H1 (cell line): Measurements from ENCODE around the gene C19orf85. TPM values are rescaled to one million over a fixed set of nuclear protein-coding genes. Genes with fewer than 3 reads are reported as not detected.

Source experiments
- CTCF ChIP-seq, 3 experiments: IDR thresholded peaks; 1 replicate in 2 of 3; 2 replicates in 1 of 3; pipeline versions ENCODE4 v1.5.1 to v1.6.1; 2011; ENCODE audit warnings: low read length in 3 of 3, mild to moderate bottlenecking in 3 of 3, inconsistent platforms in 2 of 3, low read depth in 1 of 3, moderate library complexity in 1 of 3; ENCODE audit not compliant: insufficient read depth in 1 of 3; ENCODE audit errors: control extremely low read depth in 1 of 3
- polyA plus RNA-seq, 7 experiments: library from polyadenylated mRNA; depleted of rRNA in 3 of 7; stranded (reverse) in 5 of 7; unstranded in 2 of 7; fragments of >200 nt in 5 of 7; fragments of 200-250 nt in 2 of 7; gene quantifications; 1 replicate in 5 of 7; 2 replicates in 1 of 7; 4 replicates in 1 of 7; pipeline versions ENCODE4 v1.2.1 to v1.2.3, GENCODE V29; 2011 to 2013; ENCODE audit warnings: missing spikeins in 2 of 7, mixed read lengths in 2 of 7
- total RNA-seq: library from RNA; stranded (reverse); fragmentation: NEBNext Ultra II Directional; extraction: Animal tissue kit (Norgen Biotek cat#: 25700); gene quantifications from 2 replicates; pipeline ENCODE4 v1.2.1, GENCODE V29; 2021

The C19orf85 gene
- total and polyA plus RNA-seq, 2 of the 8 experiments (the other 6 are each of a cell fraction or from before 2014, with no cell fraction given) = 2.2 to 3.2 TPM

GRCh38 chr19:55457683-55458457 lies 6.7 kb downstream of the C19orf85 start (continued):
- no peak for TF ChIP-seq CTCF (IDR thresholded peaks at IDR 0.05; ENCODE audit: control extremely low read depth in 1 of 3, insufficient read depth in 1 of 3, low read depth in 1 of 3, low read length in 3 of 3)
